SK-N-MC (cell line): ENCODE data around the gene GLS.
A peak's percentile ranks its signal among the peaks of the same experiment; 100 is the strongest.

Source experiments
- DNase-seq: peaks from one replicate; pipeline ENCODE4 v3.0.0-alpha.2; 2011; ENCODE audit warnings: low read depth, low spot score
- H3K27ac ChIP-seq: fragments of 200-600 bp; sonication (generic); 2 replicates; pipeline ENCODE4 v1.5.1; 2016; ENCODE audit warnings: mixed run types
- H3K36me3 ChIP-seq: fragments of 200-600 bp; sonication (generic); 2 replicates; pipeline ENCODE4 v1.6.1; 2017; ENCODE audit warnings: antibody characterized with exemption, low read length, mixed read lengths; ENCODE audit not compliant: insufficient read depth
- H3K4me3 ChIP-seq: fragments of 200-600 bp; sonication (generic); 2 replicates; pipeline ENCODE4 v1.5.1; 2016
- H3K9ac ChIP-seq: fragments of 200-600 bp; sonication (generic); 2 replicates; pipeline ENCODE4 v1.8.0; 2017; ENCODE audit warnings: mixed run types, mixed read lengths; ENCODE audit not compliant: insufficient read length
- H3K9me3 ChIP-seq: fragments of 200-600 bp; sonication (generic); 2 replicates; pipeline ENCODE4 v1.6.1; 2017; ENCODE audit warnings: low read depth, mild to moderate bottlenecking, antibody characterized with exemption, low read length, moderate library complexity, mixed read lengths
- EZH2 ChIP-seq: fragments of 200-600 bp; sonication (generic); IDR thresholded peaks from one replicate; pipeline ENCODE4 v1.6.1; 2017; ENCODE audit warnings: antibody characterized with exemption
- FOXP2 ChIP-seq: optimal IDR thresholded peaks from 2 replicates; pipeline ENCODE3; 2011; ENCODE audit warnings: mild to moderate bottlenecking, moderate library complexity; ENCODE audit not compliant: insufficient read depth; ENCODE audit errors: extremely low read length, control extremely low read depth
- POLR2AphosphoS5 ChIP-seq: IDR thresholded peaks from 2 replicates; pipeline ENCODE4 v1.6.1; 2012; ENCODE audit warnings: mild to moderate bottlenecking, low read depth, low read length, borderline replicate concordance

Gene GLS

DNA sequence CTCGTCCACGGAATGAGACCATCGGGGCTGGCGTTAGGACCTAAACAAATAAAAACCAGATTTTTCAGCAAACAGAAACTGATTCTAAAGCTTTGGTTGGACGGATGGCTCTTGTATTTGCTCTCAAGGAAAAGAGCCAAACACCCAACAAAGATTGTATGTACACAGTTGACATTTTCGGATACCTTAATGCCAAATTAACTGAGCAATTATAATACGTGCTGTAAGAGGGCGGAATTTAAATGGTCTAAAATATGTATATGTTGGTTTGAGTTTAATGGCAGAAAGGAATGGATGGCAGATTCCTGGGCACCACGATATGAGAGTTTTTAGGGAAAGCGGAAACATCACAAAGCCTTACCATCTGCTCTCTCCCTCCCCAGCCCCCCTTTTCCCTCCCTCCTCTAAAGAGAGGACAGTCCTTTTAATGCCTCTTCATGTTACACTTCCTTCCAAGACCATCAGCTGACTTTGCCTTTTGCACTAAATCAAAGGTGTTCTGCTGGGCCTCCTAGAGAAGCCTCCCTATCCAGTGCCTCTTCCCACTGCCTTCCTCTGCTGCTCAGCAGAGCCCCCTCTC lies 100.1 kb downstream of the GLS start:
- no peaks in the 10 kb centered on the region for H3K9me3 ChIP-seq
- H3K36me3 ChIP-seq: peaks cover 71% of the 10 kb centered on the region
- TF ChIP-seq EZH2: no peak
- no peak for TF ChIP-seq POLR2AphosphoS5
- TF ChIP-seq FOXP2: no peak
- no peak overlapping the region for H3K9ac ChIP-seq
- no peak overlapping the region for H3K27ac ChIP-seq
- no peak for DNase-seq
- H3K4me3 ChIP-seq: no peak overlapping the region

DNA sequence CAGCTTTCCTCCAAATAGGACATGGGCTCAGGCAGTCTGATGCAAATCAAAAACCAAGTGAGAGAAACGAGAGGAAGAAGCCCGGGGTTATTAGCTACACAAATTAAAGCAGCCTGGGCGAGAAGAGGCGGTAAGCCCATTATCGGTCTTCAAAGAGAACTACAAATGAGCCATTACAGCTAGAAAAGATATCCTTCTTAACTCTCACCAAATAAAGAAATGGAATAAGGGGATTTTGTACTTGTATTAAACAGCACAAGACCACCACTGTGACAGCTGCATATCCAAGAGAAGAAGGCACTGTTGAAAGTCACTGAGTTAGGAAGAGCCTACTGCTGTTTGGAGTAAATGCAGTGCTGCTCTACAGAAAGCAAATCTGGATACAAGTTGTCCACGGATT lies 100.7 kb downstream of the GLS start:
- H3K27ac ChIP-seq: no peak overlapping the region
- no peak overlapping the region for H3K4me3 ChIP-seq
- H3K9me3 ChIP-seq: no peaks in the 10 kb centered on the region
- DNase-seq: no peak
- H3K36me3 ChIP-seq: peaks cover 69% of the 10 kb centered on the region
- TF ChIP-seq EZH2 (no peak), FOXP2 (no peak), POLR2AphosphoS5 (no peak)
- no peak overlapping the region for H3K9ac ChIP-seq

DNA sequence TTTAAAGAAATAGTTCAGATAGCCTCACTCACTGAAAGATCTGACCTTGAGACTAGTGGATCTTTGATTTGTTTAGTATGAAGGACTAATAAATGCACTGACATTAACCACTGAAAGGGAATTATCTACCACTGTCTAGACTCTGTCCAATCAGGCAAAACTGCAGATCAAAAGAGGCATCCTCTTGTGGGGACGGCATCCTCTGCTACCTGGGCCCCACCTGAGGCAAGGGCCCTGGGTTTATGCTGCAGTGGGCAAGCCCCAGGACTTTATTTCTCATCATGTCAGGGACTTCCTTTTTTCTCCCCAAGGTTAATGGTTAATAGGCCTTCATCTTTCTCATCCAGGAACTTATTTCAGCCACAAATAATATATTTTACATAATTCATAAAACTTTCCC lies 101.1 kb downstream of the GLS start:
- no peak for TF ChIP-seq POLR2AphosphoS5
- no peak for TF ChIP-seq EZH2
- no peak for TF ChIP-seq FOXP2
- Histone ChIP-seq H3K4me3 (no peak overlapping the region), H3K36me3 (peaks cover 68% of the 10 kb centered on the region), H3K27ac (no peak overlapping the region), H3K9ac (no peak overlapping the region), H3K9me3 (no peaks in the 10 kb centered on the region)
- no peak for DNase-seq

DNA sequence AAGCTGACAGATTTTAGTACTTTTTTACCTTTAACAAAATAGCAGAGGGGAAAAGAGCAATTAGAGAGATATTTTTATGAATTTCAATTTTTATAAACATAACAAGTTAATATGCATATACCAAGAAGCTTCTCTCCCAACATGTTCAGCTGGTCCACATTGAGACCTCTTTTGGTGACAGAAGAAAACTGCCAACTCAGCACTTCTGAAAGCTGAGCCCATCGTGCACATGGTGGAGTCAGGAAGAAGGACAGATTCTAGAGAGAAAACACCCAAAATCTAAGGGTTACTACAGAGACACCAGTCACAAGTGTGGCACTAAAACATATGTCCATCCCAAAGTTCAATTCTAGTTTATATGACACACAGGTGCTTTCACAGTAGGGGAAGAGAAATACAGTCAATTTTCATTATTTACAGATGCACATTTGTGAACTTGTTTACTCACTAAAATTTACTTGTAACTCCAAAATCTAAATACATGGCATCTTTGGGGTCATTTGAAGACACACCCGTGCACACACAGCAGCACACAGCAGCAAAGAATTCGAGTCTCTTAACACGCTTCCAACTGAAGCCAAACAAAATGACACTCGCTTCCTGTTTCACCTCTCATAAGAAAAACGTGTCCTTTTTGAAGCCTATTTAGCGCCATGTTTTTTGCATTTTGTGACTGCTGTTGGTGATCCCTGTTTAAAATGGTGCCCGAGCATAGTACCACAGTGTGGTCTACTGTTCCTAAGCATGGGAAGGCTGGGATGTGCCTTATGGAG lies 101.8 kb downstream of the GLS start:
- H3K27ac ChIP-seq: no peak overlapping the region
- H3K4me3 ChIP-seq: no peak overlapping the region
- peaks cover 69% of the 10 kb centered on the region for H3K36me3 ChIP-seq
- H3K9ac ChIP-seq: no peak overlapping the region
- no peaks in the 10 kb centered on the region for H3K9me3 ChIP-seq
- no peak for DNase-seq
- TF ChIP-seq EZH2 (no peak), FOXP2 (no peak), POLR2AphosphoS5 (no peak)

DNA sequence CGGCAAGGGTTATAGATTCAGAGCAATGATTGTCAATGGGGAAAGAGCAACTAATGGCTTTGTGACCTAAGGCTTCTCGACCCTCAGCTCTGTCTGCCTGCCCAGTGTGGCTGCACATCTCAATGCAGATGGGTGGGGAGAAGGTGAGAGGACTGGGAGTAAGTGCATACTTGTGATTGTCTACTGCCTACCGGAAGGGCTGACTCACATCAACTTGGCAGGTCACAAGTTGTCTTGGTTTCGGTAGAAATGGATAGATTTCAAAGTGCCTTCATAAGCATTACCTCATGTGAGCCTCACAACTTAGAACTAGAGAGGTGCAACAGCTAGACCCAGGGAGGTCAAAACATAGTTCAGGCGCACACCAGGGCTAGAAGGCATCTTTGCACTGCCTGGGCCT lies 104.0 kb downstream of the GLS start:
- H3K9me3 ChIP-seq: no peaks in the 10 kb centered on the region
- H3K36me3 ChIP-seq: peaks cover 63% of the 10 kb centered on the region

DNA sequence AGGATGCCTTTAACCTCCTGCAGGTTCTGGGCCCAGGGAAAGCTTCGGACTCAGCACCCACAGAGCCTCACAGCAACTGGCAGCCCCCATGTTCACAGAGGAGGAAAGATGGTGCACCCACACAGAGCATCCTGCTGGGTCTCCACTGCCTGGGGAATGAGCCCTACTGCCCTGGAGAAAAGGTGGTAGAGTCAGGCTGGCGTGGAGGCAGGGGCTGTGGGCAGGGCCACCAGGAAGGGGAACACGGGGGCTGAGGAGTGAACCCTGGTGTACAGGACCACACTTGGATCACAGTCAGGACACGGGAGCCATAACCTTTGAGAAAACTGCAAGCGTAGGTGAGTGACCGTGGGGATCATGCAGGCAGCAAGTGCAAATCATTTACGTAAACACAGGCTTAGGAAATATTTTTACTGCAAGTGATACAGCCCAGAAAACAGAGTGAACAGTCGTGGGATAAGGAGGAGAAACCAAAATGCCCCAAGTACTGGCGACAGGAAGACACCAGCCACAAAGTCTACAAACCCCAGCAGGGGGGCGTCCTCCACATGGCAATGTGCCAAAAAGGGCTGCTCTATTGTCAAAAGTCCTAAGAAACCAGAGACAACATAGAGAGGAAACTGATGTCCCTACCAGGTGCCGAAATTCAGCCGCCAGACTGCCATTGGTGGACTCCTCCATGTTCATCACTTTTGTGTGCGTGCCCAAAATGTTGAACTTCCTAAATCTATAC lies 105.8 kb downstream of the GLS start:
- no peaks in the 10 kb centered on the region for H3K9me3 ChIP-seq
- no peak for TF ChIP-seq FOXP2
- no peak for TF ChIP-seq POLR2AphosphoS5
- TF ChIP-seq EZH2: no peak
- peaks cover 77% of the 10 kb centered on the region for H3K36me3 ChIP-seq
- 0 out of 2 replicates have a peak overlapping the region, but pooled peaks have one; percentile 36 for H3K27ac ChIP-seq
- H3K9ac ChIP-seq: no peak overlapping the region
- peak overlapping the region; percentile 17; the same call in 1 of the 2 replicates for H3K4me3 ChIP-seq
- peak; percentile 53 for DNase-seq

More for the DNA sequence above, 104.0 kb downstream of the GLS start:
- Histone ChIP-seq H3K9ac (no peak overlapping the region), H3K27ac (no peak overlapping the region), H3K4me3 (no peak overlapping the region)
- no peak for DNase-seq
- no peak for TF ChIP-seq EZH2

DNA sequence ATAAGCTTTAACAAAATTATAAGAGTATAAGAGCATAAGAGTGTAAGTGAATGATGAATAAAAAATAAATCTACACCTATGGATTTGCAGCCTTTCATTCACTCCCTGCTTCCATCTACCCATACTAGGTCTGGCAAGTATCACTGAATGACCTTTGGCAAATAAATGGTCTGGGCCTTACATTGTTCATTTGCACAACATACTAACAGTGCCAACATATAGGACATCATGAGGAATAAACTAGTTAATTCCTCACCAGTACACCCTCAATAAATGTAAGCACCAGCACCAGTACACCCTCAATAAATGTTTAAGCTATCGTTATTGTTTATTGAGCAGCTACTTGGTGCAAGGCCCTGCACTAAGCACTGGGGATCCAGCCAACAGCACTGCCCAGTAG lies 106.5 kb downstream of the GLS start:
- no peak overlapping the region for H3K9ac ChIP-seq
- H3K4me3 ChIP-seq: no peak overlapping the region
- no peaks in the 10 kb centered on the region for H3K9me3 ChIP-seq
- no peak for TF ChIP-seq POLR2AphosphoS5
- no peak for TF ChIP-seq EZH2
- H3K36me3 ChIP-seq: peaks cover 72% of the 10 kb centered on the region
- H3K27ac ChIP-seq: 0 out of 2 replicates have a peak overlapping the region, but pooled peaks have one; percentile 23
- no peak for DNase-seq

DNA sequence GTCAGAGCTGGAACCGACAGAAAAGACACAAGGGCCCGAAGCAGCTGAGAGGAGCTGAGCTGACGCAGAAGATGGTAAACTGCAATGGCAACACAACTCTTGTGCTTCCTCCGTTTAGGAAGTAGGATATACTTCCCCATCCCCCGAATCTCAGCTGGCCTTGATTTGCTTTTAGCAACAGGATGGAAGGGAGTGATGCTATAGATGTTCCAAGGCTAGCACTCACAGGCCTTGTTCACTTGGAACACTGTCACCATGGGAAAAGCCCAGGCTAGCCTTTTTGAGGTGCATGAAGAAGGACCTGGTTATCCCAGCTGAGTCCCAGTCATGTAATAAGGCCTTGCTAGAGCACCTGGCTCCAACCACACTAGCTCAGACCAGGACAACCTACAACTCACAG lies 107.3 kb downstream of the GLS start:
- Histone ChIP-seq H3K9ac (no peak overlapping the region), H3K9me3 (no peaks in the 10 kb centered on the region), H3K36me3 (peaks cover 68% of the 10 kb centered on the region), H3K27ac (no peak overlapping the region), H3K4me3 (no peak overlapping the region)
- TF ChIP-seq EZH2 (no peak), POLR2AphosphoS5 (no peak), FOXP2 (no peak)
- DNase-seq: no peak
